Osteocyte (in vitro differentiated cells): Measurements from ENCODE around the gene HLCS. TPM values are rescaled to one million over a fixed set of nuclear protein-coding genes. Genes with fewer than 3 reads are reported as not detected.

Experiments used
- DNase-seq: peaks from one replicate; pipeline ENCODE4 v3.0.0; 2021; ENCODE audit warnings: mixed read lengths; ENCODE audit not compliant: unreplicated experiment; ENCODE audit errors: extremely low spot score
- H3K27ac Mint-ChIP-seq: one replicate; pipeline ENCODE4 v1.8.0; 2021; ENCODE audit warnings: mild to moderate bottlenecking, mixed read lengths; ENCODE audit not compliant: unreplicated experiment
- H3K27me3 Mint-ChIP-seq: one replicate; pipeline ENCODE4 v1.8.0; 2021; ENCODE audit warnings: mixed read lengths; ENCODE audit not compliant: unreplicated experiment
- H3K36me3 Mint-ChIP-seq: one replicate; pipeline ENCODE4 v1.8.0; 2021; ENCODE audit warnings: mixed read lengths; ENCODE audit not compliant: unreplicated experiment
- H3K4me1 Mint-ChIP-seq: one replicate; pipeline ENCODE4 v1.8.0; 2021; ENCODE audit warnings: mixed read lengths; ENCODE audit not compliant: unreplicated experiment
- H3K4me3 Mint-ChIP-seq: one replicate; pipeline ENCODE4 v1.8.0; 2021; ENCODE audit warnings: mild to moderate bottlenecking, moderate library complexity, mixed read lengths; ENCODE audit not compliant: unreplicated experiment
- H3K9me3 Mint-ChIP-seq: one replicate; pipeline ENCODE4 v1.8.0; 2021; ENCODE audit warnings: mixed read lengths; ENCODE audit not compliant: unreplicated experiment
- CTCF ChIP-seq: fragments of 200-600 bp; sonication (generic); IDR thresholded peaks from 2 replicates; pipeline ENCODE4 v1.5.0; 2021; ENCODE audit warnings: antibody characterized with exemption, mild to moderate bottlenecking, moderate library complexity
- total RNA-seq: library from RNA; stranded (reverse); gene quantifications from 2 replicates; pipeline ENCODE4 v1.2.1, GENCODE V29; 2021

The HLCS gene
- total RNA-seq, 1 donor from 2014 or later: 26.7 TPM

- no peak overlapping the region for H3K4me3 Mint-ChIP-seq
- no peaks in the 10 kb centered on the region for H3K27me3 Mint-ChIP-seq
- H3K4me1 Mint-ChIP-seq: peaks cover 4% of the 10 kb centered on the region
- TF ChIP-seq CTCF: no peak
- no peak overlapping the region for H3K27ac Mint-ChIP-seq
- H3K36me3 Mint-ChIP-seq: peaks cover 6% of the 10 kb centered on the region
- no peaks in the 10 kb centered on the region for H3K9me3 Mint-ChIP-seq
- DNase-seq: no peak
These were observed 153.4 kb downstream of the HLCS start for GRCh38 chr21:36813052-36813451.

DNA sequence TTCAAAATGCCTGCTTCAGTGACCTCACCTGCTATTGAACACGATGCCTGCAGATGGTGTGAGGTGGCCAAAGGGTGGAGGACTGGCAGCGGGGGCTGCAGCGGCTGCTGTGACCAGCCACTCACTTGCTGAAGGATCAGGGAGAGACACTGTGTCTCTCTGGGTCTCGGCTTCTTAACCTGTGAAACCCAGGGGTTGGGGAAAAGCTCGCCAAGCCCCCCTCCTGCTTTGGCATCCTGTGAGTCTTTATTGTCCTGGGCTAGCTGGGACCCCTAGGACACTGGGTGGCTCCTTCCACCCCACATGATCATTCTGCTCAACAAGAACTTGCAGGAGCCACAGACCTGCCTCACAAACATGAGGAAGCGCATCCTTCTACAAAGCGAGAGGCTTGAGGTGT is 154.7 kb downstream of the HLCS start:
- Mint-ChIP-seq H3K4me1 (peaks cover 7% of the 10 kb centered on the region), H3K27me3 (no peaks in the 10 kb centered on the region), H3K4me3 (no peak overlapping the region), H3K9me3 (no peaks in the 10 kb centered on the region), H3K36me3 (peaks cover 4% of the 10 kb centered on the region), H3K27ac (no peak overlapping the region)
- no peak for TF ChIP-seq CTCF
- DNase-seq: peak; percentile 53

DNA sequence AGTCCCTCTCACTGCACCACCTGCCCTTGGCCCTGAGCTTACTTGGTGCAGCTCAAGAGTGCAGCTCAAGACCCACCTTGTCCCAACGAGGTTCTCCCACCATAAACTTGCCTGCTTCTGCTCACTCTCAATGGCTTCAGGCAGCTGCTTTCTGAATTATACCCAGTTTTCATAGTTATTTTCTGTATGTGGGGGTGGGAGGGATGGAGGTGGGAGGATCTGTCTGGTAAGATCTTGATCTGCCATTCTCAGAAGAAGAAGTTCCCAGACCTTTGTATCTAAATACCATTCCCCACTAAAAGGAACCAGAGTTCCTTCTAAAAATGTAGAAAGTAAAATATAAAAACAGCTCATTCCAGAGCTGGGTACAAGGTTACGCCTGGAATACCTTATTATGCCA is 156.0 kb downstream of the HLCS start:
- TF ChIP-seq CTCF: no peak
- Mint-ChIP-seq H3K36me3 (peaks cover 7% of the 10 kb centered on the region), H3K27ac (no peak overlapping the region), H3K4me3 (no peak overlapping the region), H3K4me1 (peaks cover 7% of the 10 kb centered on the region), H3K27me3 (no peaks in the 10 kb centered on the region), H3K9me3 (no peaks in the 10 kb centered on the region)
- DNase-seq: no peak

GRCh38 chr21:36807422-36807928 is 159.0 kb downstream of the HLCS start:
- Mint-ChIP-seq H3K9me3 (no peaks in the 10 kb centered on the region), H3K4me3 (no peak overlapping the region), H3K27me3 (no peaks in the 10 kb centered on the region), H3K4me1 (peaks cover 7% of the 10 kb centered on the region), H3K27ac (no peak overlapping the region), H3K36me3 (peaks cover 7% of the 10 kb centered on the region)
- no peak for TF ChIP-seq CTCF
- no peak for DNase-seq

DNA sequence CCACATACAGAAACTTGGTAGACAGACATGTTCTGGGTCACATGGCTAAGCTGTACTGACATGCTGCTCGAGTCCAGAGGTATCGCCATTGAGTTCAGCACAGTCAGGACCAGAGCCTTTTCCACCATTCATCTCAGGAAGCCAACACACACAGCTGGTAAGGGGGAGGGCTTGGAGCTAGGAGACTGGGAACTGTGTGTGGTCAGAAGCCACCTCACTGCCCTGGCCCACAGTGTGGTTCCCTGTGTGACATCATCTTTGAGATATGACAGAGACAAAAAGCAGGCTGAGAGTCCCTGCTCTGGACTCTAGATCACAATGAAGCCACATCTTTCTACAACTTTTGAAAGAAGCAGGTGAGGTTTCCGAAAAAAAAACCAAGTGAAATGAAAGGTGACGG is 160.4 kb downstream of the HLCS start:
- H3K4me1 Mint-ChIP-seq: peaks cover 7% of the 10 kb centered on the region

More for the DNA sequence above, 160.4 kb downstream of the HLCS start:
- no peak for DNase-seq
- no peak overlapping the region for H3K4me3 Mint-ChIP-seq
- H3K9me3 Mint-ChIP-seq: no peaks in the 10 kb centered on the region
- no peak overlapping the region for H3K27ac Mint-ChIP-seq
- H3K27me3 Mint-ChIP-seq: no peaks in the 10 kb centered on the region
- no peak for TF ChIP-seq CTCF
- H3K36me3 Mint-ChIP-seq: peaks cover 7% of the 10 kb centered on the region
